Right lobe of liver (tissue), 4 donors: ENCODE measurements around the gene C1QTNF9B.

Source experiments
- CTCF ChIP-seq, 4 donors: fragments of 200-600 bp in 3 of 4; fragments of 450-650 bp in 1 of 4; IDR thresholded peaks; one replicate each; pipeline versions ENCODE4 v1.5.1 to v1.8.0; 2016 to 2022; ENCODE audit warnings: antibody characterized with exemption in 4 of 4, mild to moderate bottlenecking in 2 of 4
- POLR2A ChIP-seq: fragments of 450-650 bp; IDR thresholded peaks from one replicate; pipeline ENCODE4 v1.6.1; 2017; ENCODE audit warnings: antibody characterized with exemption, mild to moderate bottlenecking
- donor health status: DM: no; HTN: no; CAD: no.
- donor health status: DM: no; HTN: no; CAD: no.
- donor health status: DM: no; HTN: yes; CAD: no.

GRCh38 chr13:23934520-23934919, 37.2 kb upstream of the C1QTNF9B start:
- TF ChIP-seq CTCF (IDR thresholded peaks at IDR 0.05), result no peak
- no peak for TF ChIP-seq POLR2A
